Neural cell (in vitro differentiated cells): ENCODE measurements around the gene DLG2. TPM values are rescaled to one million over a fixed set of nuclear protein-coding genes. Genes with fewer than 3 reads are reported as not detected.

ENCODE experiments used
- H2AFZ ChIP-seq: fragments of 200-600, 300-800 bp; sonication (generic), shearing (Covaris generic); 2 replicates; pipeline ENCODE4 v1.6.0; 2014; ENCODE audit warnings: low read depth, mild to moderate bottlenecking, antibody characterized with exemption, low read length, moderate library complexity
- H3F3A ChIP-seq: fragments of 200-600 bp; shearing (Covaris generic); 2 replicates; pipeline ENCODE4 v1.6.1; 2016; ENCODE audit warnings: mild to moderate bottlenecking, moderate library complexity, mixed read lengths, antibody characterized with exemption, low read length; ENCODE audit not compliant: insufficient read depth, poor library complexity, severe bottlenecking
- H3K27ac ChIP-seq: fragments of 200-600, 300-800 bp; sonication (generic), shearing (Covaris generic); 2 replicates; pipeline ENCODE4 v1.5.1; 2014; ENCODE audit warnings: mild to moderate bottlenecking, low read length, moderate library complexity
- H3K27me3 ChIP-seq: fragments of 300-800, 200-600 bp; sonication (generic), shearing (Covaris generic); 2 replicates; pipeline ENCODE4 v1.6.0; 2014; ENCODE audit warnings: mild to moderate bottlenecking, low read depth, low read length, moderate library complexity; ENCODE audit not compliant: insufficient read depth
- H3K36me3 ChIP-seq: fragments of 300-800, 200-600 bp; sonication (generic), shearing (Covaris generic); 2 replicates; pipeline ENCODE4 v1.5.1; 2014; ENCODE audit warnings: mild to moderate bottlenecking, antibody characterized with exemption, low read length, moderate library complexity; ENCODE audit not compliant: insufficient read depth
- H3K4me2 ChIP-seq: fragments of 300-800, 200-600 bp; sonication (generic), shearing (Covaris generic); 2 replicates; pipeline ENCODE4 v1.6.0; 2014; ENCODE audit warnings: mild to moderate bottlenecking, low read length
- H3K4me3 ChIP-seq: fragments of 300-800, 200-600 bp; sonication (generic), shearing (Covaris generic); 2 replicates; pipeline ENCODE4 v1.5.1; 2014; ENCODE audit warnings: mild to moderate bottlenecking, low read length, moderate library complexity
- H3K79me2 ChIP-seq: fragments of 200-600 bp; shearing (Covaris generic); replicated peaks from 2 replicates; pipeline ENCODE4 v1.6.0; 2014; ENCODE audit warnings: mild to moderate bottlenecking, low read length, moderate library complexity; ENCODE audit not compliant: insufficient read depth
- H3K9ac ChIP-seq: fragments of 300-800, 200-600 bp; sonication (generic), shearing (Covaris generic); 2 replicates; pipeline ENCODE4 v1.6.1; 2016; ENCODE audit warnings: mild to moderate bottlenecking, low read length, mixed read lengths
- H3K9me2 ChIP-seq: fragments of 200-600 bp; shearing (Covaris generic); 2 replicates; pipeline ENCODE4 v1.6.1; 2016; ENCODE audit warnings: mild to moderate bottlenecking, low read length, mixed read lengths; ENCODE audit not compliant: insufficient read depth
- H3K9me3 ChIP-seq: fragments of 200-600, 300-800 bp; sonication (generic), shearing (Covaris generic); 2 replicates; pipeline ENCODE4 v1.6.1; 2016; ENCODE audit warnings: mild to moderate bottlenecking, mixed run types, low read length, moderate library complexity, mixed read lengths
- H4K20me1 ChIP-seq: fragments of 200-600 bp; shearing (Covaris generic); 2 replicates; pipeline ENCODE4 v1.6.1; 2016; ENCODE audit warnings: mild to moderate bottlenecking, mixed run types; ENCODE audit not compliant: insufficient read depth
- CTCF ChIP-seq: fragments of 450-650 bp; IDR thresholded peaks from 2 replicates; pipeline ENCODE4 v1.5.1; 2014; ENCODE audit warnings: antibody characterized with exemption, mild to moderate bottlenecking, moderate library complexity; ENCODE audit not compliant: poor library complexity, severe bottlenecking
- EP300 ChIP-seq: fragments of 450-650 bp; conservative IDR thresholded peaks from 2 replicates; pipeline ENCODE4 v1.6.1; 2014; ENCODE audit warnings: antibody characterized with exemption, mild to moderate bottlenecking, moderate library complexity; ENCODE audit not compliant: poor library complexity, severe bottlenecking
- EZH2 ChIP-seq: fragments of 200-600, 300-800 bp; shearing (Covaris generic), sonication (generic); IDR thresholded peaks from 2 replicates; pipeline ENCODE4 v1.6.1; 2014; ENCODE audit warnings: antibody characterized with exemption, low read length, borderline replicate concordance, mild to moderate bottlenecking; ENCODE audit not compliant: insufficient read depth, poor library complexity, severe bottlenecking
- MXI1 ChIP-seq: fragments of 450-650 bp; conservative IDR thresholded peaks from 2 replicates; pipeline ENCODE4 v1.6.1; 2014; ENCODE audit warnings: antibody characterized with exemption, mild to moderate bottlenecking; ENCODE audit not compliant: poor library complexity, severe bottlenecking
- POLR2AphosphoS5 ChIP-seq: IDR thresholded peaks from 2 replicates; pipeline ENCODE4 v1.6.1; 2012
- RAD21 ChIP-seq: fragments of 450-650 bp; conservative IDR thresholded peaks from 2 replicates; pipeline ENCODE4 v1.6.1; 2014; ENCODE audit warnings: antibody characterized with exemption, mild to moderate bottlenecking, moderate library complexity
- SMC3 ChIP-seq: fragments of 450-650 bp; conservative IDR thresholded peaks from 2 replicates; pipeline ENCODE4 v1.6.1; 2014; ENCODE audit warnings: antibody characterized with exemption, mild to moderate bottlenecking, moderate library complexity; ENCODE audit not compliant: poor library complexity
- TAF1 ChIP-seq: IDR thresholded peaks from 2 replicates; pipeline ENCODE4 v1.6.1; 2012; ENCODE audit warnings: low read depth
- polyA plus RNA-seq: library from polyadenylated mRNA; depleted of rRNA; stranded (reverse); fragments of >200 nt; gene quantifications from 2 replicates; pipeline ENCODE4 v1.2.3, GENCODE V29; 2014
- TF ChIP-seq, protein P1 (sequence below): IDR thresholded peaks from 2 replicates; pipeline ENCODE4 v1.6.1; 2012; ENCODE audit warnings: borderline replicate concordance

The DLG2 gene
- polyA plus RNA-seq, 1 donor from 2014 or later: 179 TPM

DNA sequence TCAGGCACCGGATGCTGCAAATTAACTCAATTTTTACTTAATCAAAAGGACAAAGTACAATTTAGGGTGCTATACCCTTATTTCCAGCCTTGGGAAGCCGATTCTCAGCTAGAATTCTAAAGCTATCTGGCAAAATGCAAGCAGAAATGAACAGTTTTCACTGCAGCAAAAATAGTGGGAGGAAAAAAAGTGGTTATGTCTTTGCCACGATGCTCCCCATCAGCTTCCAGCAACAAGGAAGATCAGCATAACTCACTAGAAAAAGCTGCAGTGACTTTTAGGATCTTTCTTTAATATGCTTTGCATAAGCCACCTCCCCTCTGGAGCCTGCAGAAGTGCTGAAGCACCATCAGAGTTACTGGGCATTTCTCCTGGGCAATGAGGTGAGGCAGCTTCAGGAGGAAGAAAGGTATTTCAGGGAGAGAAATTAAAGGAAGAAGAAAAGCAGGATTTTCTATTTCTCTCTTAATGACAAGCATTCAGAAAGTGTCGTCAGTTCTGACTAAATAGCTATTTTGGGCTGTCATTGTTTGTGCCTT lies 702.9 kb downstream of the DLG2 start:
- Histone ChIP-seq H3K9ac (no peak overlapping the region), H3K79me2 (no peaks in the 10 kb centered on the region), H4K20me1 (no peaks in the 10 kb centered on the region), H3K4me3 (no peak overlapping the region), H3F3A (no peaks in the 10 kb centered on the region), H3K36me3 (no peaks in the 10 kb centered on the region), H3K4me2 (no peak overlapping the region), H3K9me2 (no peaks in the 10 kb centered on the region), H3K27ac (no peak overlapping the region), H3K27me3 (no peaks in the 10 kb centered on the region), H2AFZ (no peak overlapping the region), H3K9me3 (no peaks in the 10 kb centered on the region)
- TF ChIP-seq, protein P1, sequence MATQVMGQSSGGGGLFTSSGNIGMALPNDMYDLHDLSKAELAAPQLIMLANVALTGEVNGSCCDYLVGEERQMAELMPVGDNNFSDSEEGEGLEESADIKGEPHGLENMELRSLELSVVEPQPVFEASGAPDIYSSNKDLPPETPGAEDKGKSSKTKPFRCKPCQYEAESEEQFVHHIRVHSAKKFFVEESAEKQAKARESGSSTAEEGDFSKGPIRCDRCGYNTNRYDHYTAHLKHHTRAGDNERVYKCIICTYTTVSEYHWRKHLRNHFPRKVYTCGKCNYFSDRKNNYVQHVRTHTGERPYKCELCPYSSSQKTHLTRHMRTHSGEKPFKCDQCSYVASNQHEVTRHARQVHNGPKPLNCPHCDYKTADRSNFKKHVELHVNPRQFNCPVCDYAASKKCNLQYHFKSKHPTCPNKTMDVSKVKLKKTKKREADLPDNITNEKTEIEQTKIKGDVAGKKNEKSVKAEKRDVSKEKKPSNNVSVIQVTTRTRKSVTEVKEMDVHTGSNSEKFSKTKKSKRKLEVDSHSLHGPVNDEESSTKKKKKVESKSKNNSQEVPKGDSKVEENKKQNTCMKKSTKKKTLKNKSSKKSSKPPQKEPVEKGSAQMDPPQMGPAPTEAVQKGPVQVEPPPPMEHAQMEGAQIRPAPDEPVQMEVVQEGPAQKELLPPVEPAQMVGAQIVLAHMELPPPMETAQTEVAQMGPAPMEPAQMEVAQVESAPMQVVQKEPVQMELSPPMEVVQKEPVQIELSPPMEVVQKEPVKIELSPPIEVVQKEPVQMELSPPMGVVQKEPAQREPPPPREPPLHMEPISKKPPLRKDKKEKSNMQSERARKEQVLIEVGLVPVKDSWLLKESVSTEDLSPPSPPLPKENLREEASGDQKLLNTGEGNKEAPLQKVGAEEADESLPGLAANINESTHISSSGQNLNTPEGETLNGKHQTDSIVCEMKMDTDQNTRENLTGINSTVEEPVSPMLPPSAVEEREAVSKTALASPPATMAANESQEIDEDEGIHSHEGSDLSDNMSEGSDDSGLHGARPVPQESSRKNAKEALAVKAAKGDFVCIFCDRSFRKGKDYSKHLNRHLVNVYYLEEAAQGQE: no peak
- TF ChIP-seq TAF1: no peak
- TF ChIP-seq EP300: no peak
- TF ChIP-seq MXI1: no peak
- no peak for TF ChIP-seq RAD21
- TF ChIP-seq CTCF: no peak
- TF ChIP-seq POLR2AphosphoS5: no peak
- TF ChIP-seq SMC3: no peak
- TF ChIP-seq EZH2: no peak

- Histone ChIP-seq H3F3A (no peaks in the 10 kb centered on the region), H2AFZ (no peak overlapping the region), H3K79me2 (no peaks in the 10 kb centered on the region), H3K9me3 (no peaks in the 10 kb centered on the region), H4K20me1 (no peaks in the 10 kb centered on the region), H3K9ac (no peak overlapping the region), H3K36me3 (no peaks in the 10 kb centered on the region), H3K27me3 (no peaks in the 10 kb centered on the region), H3K9me2 (no peaks in the 10 kb centered on the region), H3K4me3 (no peak overlapping the region), H3K27ac (no peak overlapping the region), H3K4me2 (no peak overlapping the region)
- TF ChIP-seq TAF1 (no peak), POLR2AphosphoS5 (no peak), SMC3 (no peak), EP300 (no peak), CTCF (no peak), RAD21 (no peak), EZH2 (no peak), MXI1 (no peak)
- TF ChIP-seq, protein P1: no peak
Observed at GRCh38 chr11:84923489-84923888, 703.7 kb downstream of the DLG2 start.
